Neural progenitor cell (in vitro differentiated cells): ENCODE measurements around the gene POLR2J2. TPM values are rescaled to one million over a fixed set of nuclear protein-coding genes. Genes with fewer than 3 reads are reported as not detected.
"Not testable (repeated sequence)": the region's sequence is repeated elsewhere in the genome, so short reads cannot be mapped to it uniquely, and the experiment has no call there.

Experiments
- DNase-seq: peaks from one replicate; pipeline ENCODE4 v3.0.0-alpha.2; 2016; ENCODE audit warnings: low spot score
- H2AFZ ChIP-seq: fragments of 200-600 bp; sonication (generic); replicated peaks from 2 replicates; pipeline ENCODE4 v1.6.1; 2016; ENCODE audit warnings: antibody characterized with exemption
- H3F3A ChIP-seq: fragments of 200-600 bp; sonication (generic); 2 replicates; pipeline ENCODE4 v1.6.1; 2016; ENCODE audit warnings: antibody characterized with exemption, low read depth
- H3K27ac ChIP-seq: fragments of 200-600 bp; sonication (generic); 2 replicates; pipeline ENCODE4 v1.5.1; 2016; ENCODE audit warnings: mild to moderate bottlenecking
- H3K27me3 ChIP-seq: fragments of 200-600 bp; sonication (generic); 2 replicates; pipeline ENCODE4 v1.6.1; 2016; ENCODE audit warnings: mild to moderate bottlenecking, moderate library complexity
- H3K36me3 ChIP-seq: fragments of 200-600 bp; sonication (generic); 2 replicates; pipeline ENCODE4 v1.5.1; 2016
- H3K4me1 ChIP-seq: fragments of 200-600 bp; sonication (generic); 2 replicates; pipeline ENCODE4 v1.6.1; 2016; ENCODE audit warnings: mixed run types
- H3K4me2 ChIP-seq: fragments of 200-600 bp; sonication (generic); 2 replicates; pipeline ENCODE4 v1.6.1; 2016
- H3K4me3 ChIP-seq: fragments of 200-600 bp; sonication (generic); 2 replicates; pipeline ENCODE4 v1.5.1; 2016
- H3K79me2 ChIP-seq: fragments of 200-600 bp; sonication (generic); 2 replicates; pipeline ENCODE4 v1.6.1; 2016; ENCODE audit warnings: low read depth
- H3K9ac ChIP-seq: fragments of 200-600 bp; sonication (generic); 2 replicates; pipeline ENCODE4 v1.6.1; 2016
- H3K9me3 ChIP-seq: fragments of 200-600 bp; sonication (generic); 2 replicates; pipeline ENCODE4 v1.5.1; 2016; ENCODE audit warnings: low read depth
- H4K20me1 ChIP-seq: fragments of 200-600 bp; sonication (generic); 2 replicates; pipeline ENCODE4 v1.6.1; 2016; ENCODE audit warnings: low read depth
- H3K27ac Mint-ChIP-seq: 3 replicates; pipeline ENCODE4 v1.8.0; 2021; ENCODE audit warnings: mixed read lengths
- H3K27me3 Mint-ChIP-seq: 2 replicates; pipeline ENCODE4 v1.8.0; 2022; ENCODE audit warnings: low read depth, mild to moderate bottlenecking, inconsistent platforms, moderate library complexity, mixed read lengths; ENCODE audit not compliant: insufficient read depth
- H3K36me3 Mint-ChIP-seq: 3 replicates; pipeline ENCODE4 v1.8.0; 2021; ENCODE audit warnings: mixed read lengths
- H3K4me1 Mint-ChIP-seq: 3 replicates; pipeline ENCODE4 v1.8.0; 2021; ENCODE audit warnings: mixed read lengths
- H3K4me3 Mint-ChIP-seq: 3 replicates; pipeline ENCODE4 v1.8.0; 2021; ENCODE audit warnings: mild to moderate bottlenecking, moderate library complexity, mixed read lengths
- H3K9me3 Mint-ChIP-seq: 3 replicates; pipeline ENCODE4 v1.8.0; 2020; ENCODE audit warnings: mixed read lengths
- small RNA-seq: library from RNA; depleted of rRNA; stranded (forward); fragments of <200 nt; gene quantifications from one replicate; pipeline ENCODE3, GENCODE V24; 2015
- total RNA-seq: library from RNA; depleted of rRNA; stranded (reverse); fragments of >200 nt; gene quantifications from 2 replicates; pipeline ENCODE4 v1.2.3, GENCODE V29; 2015; ENCODE audit warnings: low replicate concordance

POLR2J2 gene
- total RNA-seq, 1 donor from 2014 or later, result 1.7 TPM

DNA sequence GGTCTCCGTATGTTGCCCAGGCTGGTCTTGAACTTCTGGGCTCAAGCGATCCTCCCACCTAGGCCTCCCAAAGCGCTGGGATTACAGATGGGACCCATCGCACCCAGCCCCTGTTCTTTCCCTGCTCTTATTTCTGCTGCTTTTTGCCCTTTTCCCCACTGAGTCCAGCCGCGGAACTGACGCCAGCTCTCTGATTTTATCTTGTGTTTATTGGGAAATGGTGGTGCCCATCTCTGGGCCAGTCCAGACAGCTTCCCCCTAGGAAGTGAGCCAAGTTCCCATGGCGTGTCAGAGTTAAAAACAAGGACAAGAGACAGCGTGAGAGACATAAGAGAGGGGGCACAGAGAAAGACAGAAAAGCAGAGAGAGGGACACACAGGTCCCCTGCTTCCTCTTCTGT lies 40.8 kb downstream of the POLR2J2 start:
- not testable (repeated sequence) for H3K36me3 ChIP-seq, H3K36me3 Mint-ChIP-seq, H3K27me3 Mint-ChIP-seq, H3K27ac ChIP-seq, H3K4me1 Mint-ChIP-seq, H3K4me2 ChIP-seq, H3K9ac ChIP-seq, H3K4me1 ChIP-seq, H3K4me3 ChIP-seq, H4K20me1 ChIP-seq, H3K27me3 ChIP-seq, H3K79me2 ChIP-seq, H2AFZ ChIP-seq, H3K9me3 ChIP-seq, H3K27ac Mint-ChIP-seq, H3F3A ChIP-seq, H3K9me3 Mint-ChIP-seq, H3K4me3 Mint-ChIP-seq, DNase-seq

GRCh38 chr7:102627271-102627904 lies 44.1 kb downstream of the POLR2J2 start:
- not testable (repeated sequence) for H3K9ac ChIP-seq, H2AFZ ChIP-seq, H3K36me3 Mint-ChIP-seq, H4K20me1 ChIP-seq, H3K4me3 ChIP-seq, H3K4me1 Mint-ChIP-seq, H3K27ac ChIP-seq, H3K4me1 ChIP-seq, H3K9me3 Mint-ChIP-seq, H3K36me3 ChIP-seq, DNase-seq, H3K9me3 ChIP-seq, H3K27me3 Mint-ChIP-seq, H3K27me3 ChIP-seq, H3K4me3 Mint-ChIP-seq, H3K27ac Mint-ChIP-seq, H3F3A ChIP-seq, H3K4me2 ChIP-seq, H3K79me2 ChIP-seq

DNA sequence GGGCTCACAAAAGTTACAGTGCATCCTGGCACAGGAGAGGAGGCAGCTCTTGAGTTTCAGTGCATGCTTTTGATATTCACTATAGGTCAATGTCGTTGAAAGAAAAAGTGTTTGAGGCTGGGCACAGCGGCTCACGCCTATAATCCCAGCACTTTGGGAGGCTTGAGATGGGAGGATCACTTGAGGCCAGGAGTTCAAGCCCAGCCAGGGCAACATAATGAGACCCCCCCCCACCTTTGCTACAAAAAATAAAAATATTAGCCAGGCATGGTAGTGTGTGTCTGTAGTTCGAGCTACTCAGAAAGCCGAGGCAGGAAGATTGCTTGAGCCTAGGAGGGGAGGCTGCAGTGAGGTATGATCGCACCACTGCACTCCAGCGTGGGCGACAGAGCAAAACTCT lies 53.3 kb downstream of the POLR2J2 start:
- H3K4me1 ChIP-seq, H3K36me3 Mint-ChIP-seq, DNase-seq, H3K27ac Mint-ChIP-seq, H3K4me1 Mint-ChIP-seq, H4K20me1 ChIP-seq, H3K9ac ChIP-seq, H3K4me2 ChIP-seq, H3K27ac ChIP-seq, H3K36me3 ChIP-seq, H3F3A ChIP-seq, H3K4me3 Mint-ChIP-seq, H3K79me2 ChIP-seq, H3K9me3 Mint-ChIP-seq, H3K4me3 ChIP-seq, H3K27me3 ChIP-seq, H3K27me3 Mint-ChIP-seq, H3K9me3 ChIP-seq, H2AFZ ChIP-seq: not testable (repeated sequence)

DNA sequence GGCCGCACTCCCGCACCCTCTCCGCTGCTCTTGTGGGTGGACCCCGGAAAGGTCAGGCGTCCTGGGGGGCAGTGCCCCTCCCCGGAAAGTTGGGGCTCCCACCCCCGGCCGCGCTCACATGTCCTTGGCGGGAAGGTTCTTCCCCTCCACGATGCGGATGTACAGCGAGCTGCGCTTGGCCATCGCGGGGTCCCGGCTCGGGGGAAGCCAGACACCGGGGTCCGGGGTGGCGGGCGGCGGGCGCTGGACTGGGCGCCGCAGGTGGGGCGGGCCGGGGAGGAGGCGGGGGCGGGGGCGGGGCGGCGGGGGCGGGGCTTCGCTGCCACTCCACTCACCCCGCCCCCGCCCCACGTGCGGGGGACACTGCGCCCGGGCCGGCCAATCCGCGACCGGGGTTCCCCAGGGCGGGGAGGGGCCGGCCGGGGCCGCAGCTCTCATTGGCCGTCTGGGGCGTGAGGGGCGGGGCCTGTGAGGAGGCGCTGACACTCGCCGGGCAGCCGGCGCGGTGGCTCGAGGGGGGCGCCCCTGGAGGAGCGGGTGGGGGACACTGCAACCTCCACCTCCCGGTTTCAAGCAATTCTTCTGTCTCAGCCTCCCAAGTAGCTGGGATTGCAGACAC lies 54.8 kb downstream of the POLR2J2 start, which contains the start of gene RASA4:
TSS of gene RASA4 (minus strand) at position 250 of the 619 bp plus-strand sequence. CDS start at position 183, 67 bp downstream.
- not testable (repeated sequence) for H3K27me3 Mint-ChIP-seq, H3K4me3 Mint-ChIP-seq, H3K9me3 ChIP-seq, H3K4me1 Mint-ChIP-seq, H3K27me3 ChIP-seq, H4K20me1 ChIP-seq, H3K36me3 Mint-ChIP-seq, H3K4me1 ChIP-seq, H3K9me3 Mint-ChIP-seq, H3K9ac ChIP-seq, H3K36me3 ChIP-seq, H3K27ac ChIP-seq, H3F3A ChIP-seq, H3K79me2 ChIP-seq, H2AFZ ChIP-seq, H3K27ac Mint-ChIP-seq
- H3K4me2 ChIP-seq, result peak within 1 kb of the TSS; percentile 62
- peak within 1 kb of the TSS; percentile 34 for H3K4me3 ChIP-seq
- peak; percentile 53 for DNase-seq

Small RNAs within 50 kb of the gene (small RNA-seq; reads per million reads assigned to genes)
- gene AC105052.3 (not detected), gene UPK3BL1 (not detected)

Other genes starting within 250 kb of the POLR2J2 start
- 15.7 and 21.9 TPM in 2 replicates for gene ORAI2, start 238.1 kb downstream of the POLR2J2 start, total RNA-seq
- 6.5 and 50.7 TPM in 2 replicates for gene ALKBH4, start 206.8 kb downstream of the POLR2J2 start, total RNA-seq
- 16.9 and 31.8 TPM in 2 replicates for gene LRWD1, start 206.7 kb downstream of the POLR2J2 start, total RNA-seq
- gene POLR2J, start 192.7 kb downstream of the POLR2J2 start, total RNA-seq, result 11.4 and 26.2 TPM in 2 replicates
- 0.99 and 3.9 TPM in 2 replicates for gene RASA4B, start 153.9 kb downstream of the POLR2J2 start, total RNA-seq
- 0.21 and 0.77 TPM in 2 replicates for gene UPK3BL2, start 128.0 kb downstream of the POLR2J2 start, total RNA-seq
- not detected in 2 replicates for gene SPDYE2, start 120.4 kb downstream of the POLR2J2 start, total RNA-seq
- 14.1 and 21.2 TPM in 2 replicates for gene POLR2J3, start 99.1 kb downstream of the POLR2J2 start, total RNA-seq
- 6.1 and 22.8 TPM in 2 replicates for gene RASA4, start 54.9 kb downstream of the POLR2J2 start, total RNA-seq
- 12.7 and 18.8 TPM in 2 replicates for gene UPK3BL1, start 28.9 kb downstream of the POLR2J2 start, total RNA-seq
- gene SPDYE2B, start 21.3 kb downstream of the POLR2J2 start, total RNA-seq, result not detected in 2 replicates
- gene FAM185A, start 77.3 kb upstream of the POLR2J2 start, total RNA-seq, result 16.6 and 19.9 TPM in 2 replicates
- 4.3 and 4.6 TPM in 2 replicates for gene LRRC17, start 241.3 kb upstream of the POLR2J2 start, total RNA-seq